T-cell (primary cell): Measurements from ENCODE around the gene C16orf86. TPM values are rescaled to one million over a fixed set of nuclear protein-coding genes. Genes with fewer than 3 reads are reported as not detected.

ENCODE experiments used
- ATAC-seq, 4 experiments: fragments of 200-7000 bp in 3 of 4; fragments of 150-1000 bp in 1 of 4; cut with Tn5 transposase; replicated peaks in 1 of 4; 1 replicate in 3 of 4; 2 replicates in 1 of 4; pipeline ENCODE4 v1.10.0; 2021; ENCODE audit warnings: moderate library complexity in 3 of 4, mild to moderate bottlenecking in 2 of 4, moderate number of reproducible peaks in 1 of 4
- CTCF ChIA-PET, 2 donors: fragments of 300-600 bp; sonication (Branson Sonifier 250); formaldehyde crosslinking; loops; one replicate each; lab custom pipeline; 2022; ENCODE audit warnings: antibody characterized with exemption in 2 of 2; lab: Charles Lee
- POLR2A ChIA-PET, 2 donors: fragments of 300-600 bp; sonication (Branson Sonifier 250); formaldehyde crosslinking; loops; one replicate each; lab custom pipeline; 2022; ENCODE audit warnings: antibody characterized with exemption in 2 of 2; lab: Charles Lee
- DNase-seq, 35 experiments: peaks; one replicate each; pipeline versions ENCODE4 v3.0.0 to v3.0.0-alpha.2; 2013 to 2023
- H3K27ac ChIP-seq: one replicate; pipeline ENCODE4 v1.5.1; 2013; ENCODE audit warnings: low read length
- H3K27me3 ChIP-seq, 2 experiments: replicated peaks in 1 of 2; 1 replicate in 1 of 2; 2 replicates in 1 of 2; pipeline versions ENCODE4 v1.6.1 to v1.7.0; 2013; ENCODE audit warnings: low read length in 1 of 2, mixed read lengths in 1 of 2; ENCODE audit not compliant: control insufficient read depth in 2 of 2, insufficient read depth in 2 of 2; ENCODE audit errors: extremely low read depth in 1 of 2
- H3K36me3 ChIP-seq, 2 donors: 1 replicate in 1 of 2; 2 replicates in 1 of 2; pipeline versions ENCODE4 v1.6.1 to v1.7.0; 2013; ENCODE audit warnings: low read length in 1 of 2; ENCODE audit not compliant: control insufficient read depth in 2 of 2, insufficient read depth in 1 of 2; ENCODE audit errors: extremely low read depth in 1 of 2
- H3K4me1 ChIP-seq, 2 experiments: 1 replicate in 1 of 2; 2 replicates in 1 of 2; pipeline versions ENCODE4 v1.6.1 to v1.7.0; 2013; ENCODE audit warnings: low read length in 2 of 2, mixed read lengths in 1 of 2; ENCODE audit not compliant: insufficient read depth in 2 of 2, control insufficient read depth in 1 of 2; ENCODE audit errors: extremely low read depth in 1 of 2
- H3K4me3 ChIP-seq, 2 donors: 1 replicate in 1 of 2; 2 replicates in 1 of 2; pipeline versions ENCODE4 v1.5.1 to v1.7.0; 2013; ENCODE audit warnings: mild to moderate bottlenecking in 2 of 2, low read length in 1 of 2, moderate library complexity in 1 of 2; ENCODE audit not compliant: control insufficient read depth in 1 of 2; ENCODE audit errors: extremely low read depth in 1 of 2
- H3K9me3 ChIP-seq: 2 replicates; pipeline ENCODE4 v1.7.0; 2013
- H3K27ac Mint-ChIP-seq, 2 donors: one replicate each; pipeline ENCODE4 v1.8.0; 2020 to 2021; ENCODE audit warnings: mild to moderate bottlenecking in 2 of 2, mixed read lengths in 2 of 2
- H3K27me3 Mint-ChIP-seq, 2 donors: one replicate each; pipeline ENCODE4 v1.8.0; 2021 to 2022; ENCODE audit warnings: mixed read lengths in 2 of 2
- H3K36me3 Mint-ChIP-seq: one replicate; pipeline ENCODE4 v1.8.0; 2021; ENCODE audit warnings: mixed read lengths
- H3K4me1 Mint-ChIP-seq, 3 donors: one replicate each; pipeline ENCODE4 v1.8.0; 2020 to 2022; ENCODE audit warnings: mixed read lengths in 3 of 3, mild to moderate bottlenecking in 1 of 3
- H3K4me3 Mint-ChIP-seq, 3 donors: one replicate each; pipeline ENCODE4 v1.8.0; 2020 to 2022; ENCODE audit warnings: mild to moderate bottlenecking in 3 of 3, mixed read lengths in 3 of 3, moderate library complexity in 3 of 3
- H3K9me3 Mint-ChIP-seq, 3 donors: one replicate each; pipeline ENCODE4 v1.8.0; 2020 to 2022; ENCODE audit warnings: mixed read lengths in 3 of 3
- WGBS: methylation state at CpG from one replicate; pipeline ENCODE4 v1.1.5; 2013; ENCODE audit warnings: missing lambda C conversion rate; ENCODE audit not compliant: insufficient coverage; 5-methylcytosine and 5-hydroxymethylcytosine counted together
- total RNA-seq, 35 experiments: library from RNA in 6 of 35; stranded (reverse) in 6 of 35; fragments of 120-200 nt in 1 of 35; gene quantifications; one replicate each; pipeline versions ENCODE4 v1.2.1 to v1.2.4 and lab custom pipeline; 2013 to 2026

Gene C16orf86
- total RNA-seq, 5 donors from 2014 or later (not counting 1 experiment from before 2014, with no cell fraction given): 1.9 to 6.7 (median 5.4) TPM

DNA sequence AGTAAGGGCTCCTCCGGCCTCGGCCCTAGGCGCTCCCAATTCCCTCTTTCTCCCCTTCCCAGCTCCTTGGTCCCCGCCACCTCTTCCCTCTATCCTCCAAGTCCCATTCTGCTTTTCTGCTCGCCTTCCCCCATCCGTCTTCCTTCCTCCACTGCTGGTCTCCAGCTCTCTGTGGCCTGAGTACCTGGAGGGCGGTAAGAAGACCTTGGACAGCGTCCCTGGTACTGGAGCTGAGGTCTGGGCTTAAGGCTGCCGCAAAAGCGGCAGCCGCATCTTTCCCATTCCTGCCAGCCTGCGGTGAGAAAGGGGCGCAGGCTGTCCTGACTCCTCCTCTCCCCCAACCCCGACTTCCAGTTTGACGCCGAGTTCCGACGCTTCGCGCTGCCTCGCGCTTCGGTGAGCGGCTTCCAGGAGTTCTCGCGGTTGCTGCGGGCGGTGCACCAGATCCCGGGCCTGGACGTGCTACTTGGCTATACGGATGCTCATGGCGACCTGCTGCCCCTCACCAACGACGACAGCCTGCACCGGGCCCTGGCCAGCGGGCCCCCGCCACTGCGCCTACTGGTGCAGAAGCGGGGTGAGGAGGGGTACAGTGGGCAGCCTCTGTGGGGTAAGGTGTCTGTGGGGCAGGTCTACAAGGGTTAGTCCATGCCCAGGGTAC is 5.4 kb upstream of the C16orf86 start:
- H3K27me3 Mint-ChIP-seq: no peaks in the 10 kb centered on the region
- peak in 2 of 4 experiments; percentile 4 to 5 for ATAC-seq
- H3K36me3 Mint-ChIP-seq: no peaks in the 10 kb centered on the region

DNA sequence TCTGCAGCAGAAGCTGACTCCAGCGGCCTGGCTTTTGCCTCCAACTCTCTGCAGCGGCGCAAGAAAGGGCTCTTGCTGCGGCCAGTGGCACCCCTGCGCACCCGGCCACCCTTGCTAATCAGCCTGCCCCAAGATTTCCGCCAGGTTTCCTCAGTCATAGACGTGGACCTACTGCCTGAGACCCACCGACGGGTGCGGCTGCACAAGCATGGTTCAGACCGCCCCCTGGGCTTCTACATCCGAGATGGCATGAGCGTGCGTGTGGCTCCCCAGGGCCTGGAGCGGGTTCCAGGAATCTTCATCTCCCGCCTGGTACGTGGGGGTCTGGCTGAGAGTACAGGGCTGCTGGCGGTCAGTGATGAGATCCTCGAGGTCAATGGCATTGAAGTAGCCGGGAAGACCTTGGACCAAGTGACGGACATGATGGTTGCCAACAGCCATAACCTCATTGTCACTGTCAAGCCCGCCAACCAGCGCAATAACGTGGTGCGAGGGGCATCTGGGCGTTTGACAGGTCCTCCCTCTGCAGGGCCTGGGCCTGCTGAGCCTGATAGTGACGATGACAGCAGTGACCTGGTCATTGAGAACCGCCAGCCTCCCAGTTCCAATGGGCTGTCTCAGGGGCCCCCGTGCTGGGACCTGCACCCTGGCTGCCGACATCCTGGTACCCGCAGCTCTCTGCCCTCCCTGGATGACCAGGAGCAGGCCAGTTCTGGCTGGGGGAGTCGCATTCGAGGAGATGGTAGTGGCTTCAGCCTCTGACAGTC is 4.5 kb upstream of the C16orf86 start:
- no peaks in the 10 kb centered on the region for H3K9me3 Mint-ChIP-seq
- H3K36me3 Mint-ChIP-seq: no peaks in the 10 kb centered on the region
- H3K27me3 ChIP-seq: no peaks in the 10 kb centered on the region
- no peak overlapping the region for H3K4me3 ChIP-seq
- H3K4me1 Mint-ChIP-seq: peaks cover 20 to 38% (median 36%) of the 10 kb centered on the region in 3 donors
- ChIA-PET POLR2A (no interaction called here), CTCF (interaction anchor here in 1 of 2 donors (0.6 kb wide), 1 partner anchor 9 kb away, joined by 5 read pairs; no protein-coding TSS in a partner anchor)
- no peak overlapping the region for H3K27ac ChIP-seq
- H3K4me3 Mint-ChIP-seq: peak overlapping the region; percentile 86 to 89 (median 89)
- H3K27me3 Mint-ChIP-seq: no peaks in the 10 kb centered on the region
- ATAC-seq (no peak), DNase-seq (no peak)
- H3K36me3 ChIP-seq: peaks cover 1 to 6% of the 10 kb centered on the region in 2 donors
- peak overlapping the region in 1 of 2 donors; percentile 31 for H3K27ac Mint-ChIP-seq
- H3K4me1 ChIP-seq: peaks cover 5 to 46% of the 10 kb centered on the region in 2 experiments
- no peaks in the 10 kb centered on the region for H3K9me3 ChIP-seq
- 96% methylated on average over 34 of the region's 34 CpGs for WGBS

More for the DNA sequence above, 5.4 kb upstream of the C16orf86 start:
- ChIA-PET CTCF (interaction anchor here in 1 of 2 donors (0.6 to 1.6 kb wide), 2 partner anchors 16 to 58 kb away, joined by 3 to 9 read pairs; partner anchors contain the start of gene CARMIL2), POLR2A (interaction anchor here in 1 of 2 donors (2.1 kb wide), 1 partner anchor 181 kb away, joined by 8 read pairs; the partner anchor contains the start of gene ATP6V0D1)
- peaks cover 19 to 36% (median 35%) of the 10 kb centered on the region in 3 donors for H3K4me1 Mint-ChIP-seq
- peaks cover 5 to 11% of the 10 kb centered on the region in 2 donors for H3K36me3 ChIP-seq
- peak in 5 of 35 experiments; percentile 6 to 54 (median 25) for DNase-seq
- 21% methylated on average over 36 of the region's 39 CpGs for WGBS
- peak overlapping the region; percentile 79 for H3K27ac ChIP-seq
- H3K9me3 ChIP-seq: no peaks in the 10 kb centered on the region
- H3K9me3 Mint-ChIP-seq: no peaks in the 10 kb centered on the region
- H3K4me3 ChIP-seq: peak overlapping the region; percentile 99 to 100
- H3K27ac Mint-ChIP-seq: peak overlapping the region; percentile 82 to 88
- peak overlapping the region; percentile 86 to 89 (median 89) for H3K4me3 Mint-ChIP-seq
- H3K4me1 ChIP-seq: peaks cover 5 to 40% of the 10 kb centered on the region in 2 experiments
- no peaks in the 10 kb centered on the region for H3K27me3 ChIP-seq

DNA sequence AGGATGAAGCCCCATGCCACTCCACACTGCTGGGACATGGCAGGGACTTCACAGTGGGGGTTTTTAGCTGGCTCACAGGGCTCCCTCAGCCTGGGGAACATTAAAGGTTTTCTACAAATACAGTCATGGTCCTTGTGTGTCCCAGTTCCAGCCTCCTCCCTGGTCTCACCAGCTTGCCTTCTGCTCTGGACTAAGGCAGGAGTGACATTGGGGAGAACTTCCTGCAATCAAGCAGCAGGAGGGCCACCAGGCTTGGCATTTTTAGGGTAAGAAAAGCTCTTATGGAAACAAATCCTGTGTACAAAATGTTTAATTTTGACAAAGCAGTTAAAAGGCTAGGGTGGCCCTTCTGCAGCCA is 4.0 kb upstream of the C16orf86 start:
- Histone ChIP-seq H3K27me3 (no peaks in the 10 kb centered on the region), H3K9me3 (no peaks in the 10 kb centered on the region), H3K4me3 (no peak overlapping the region), H3K4me1 (peaks cover 9 to 51% of the 10 kb centered on the region in 2 experiments), H3K27ac (no peak overlapping the region), H3K36me3 (peaks cover 0 to 1% of the 10 kb centered on the region in 2 donors)
- POLR2A ChIA-PET: no interaction called here
- no peaks in the 10 kb centered on the region for H3K27me3 Mint-ChIP-seq
- no peak for ATAC-seq
- H3K36me3 Mint-ChIP-seq: no peaks in the 10 kb centered on the region
- H3K27ac Mint-ChIP-seq: no peak overlapping the region
- H3K9me3 Mint-ChIP-seq: no peaks in the 10 kb centered on the region
- CTCF ChIA-PET: interaction anchor here in 1 of 2 donors (0.6 kb wide), 1 partner anchor 8 kb away, joined by 5 read pairs; no protein-coding TSS in a partner anchor
- peak overlapping the region in 1 of 3 donors; percentile 3 for H3K4me3 Mint-ChIP-seq
- H3K4me1 Mint-ChIP-seq: peaks cover 25 to 43% (median 36%) of the 10 kb centered on the region in 3 donors
- no peak for DNase-seq

DNA sequence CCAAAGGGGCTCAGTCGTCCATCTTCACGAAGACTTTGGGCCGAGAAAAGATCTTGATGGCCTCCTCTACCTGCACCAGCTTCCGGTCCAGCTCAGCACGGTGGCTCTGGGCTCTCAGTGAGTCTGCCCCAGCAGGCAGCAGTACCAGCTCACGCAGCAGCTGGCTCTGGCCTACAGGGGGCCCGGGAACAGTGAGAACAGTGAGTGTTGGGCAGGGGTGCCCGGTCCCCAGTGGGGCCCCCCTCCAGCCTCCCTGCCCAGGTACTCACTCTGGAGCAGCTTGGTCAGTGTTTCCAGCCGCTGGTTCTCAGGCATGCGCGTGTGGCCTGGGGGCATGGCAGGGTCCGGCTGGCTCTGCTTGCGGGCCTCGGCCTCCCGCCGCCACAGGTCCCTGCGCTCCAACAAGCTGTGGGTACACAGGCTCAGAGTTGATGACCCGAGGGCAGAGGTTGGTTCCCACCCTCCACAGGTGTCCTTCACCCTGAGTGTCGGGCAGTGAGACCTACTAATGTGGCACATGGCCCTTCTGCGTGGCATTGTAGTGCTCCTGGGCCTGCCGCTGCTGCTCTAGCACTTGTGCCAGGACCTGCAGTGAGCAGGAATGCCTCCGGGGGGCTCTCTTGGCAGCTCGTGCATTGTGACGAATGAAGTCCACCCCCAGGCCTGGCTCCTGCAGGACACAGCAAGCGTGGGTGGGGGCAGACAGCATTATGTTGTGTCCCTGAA is 3.3 kb upstream of the C16orf86 start:
- no peak for ATAC-seq

GRCh38 chr16:67663877-67664222 is 2.8 kb upstream of the C16orf86 start:
- Mint-ChIP-seq H3K9me3 (no peaks in the 10 kb centered on the region), H3K27ac (peak overlapping the region in 1 of 2 donors; percentile 1), H3K27me3 (no peaks in the 10 kb centered on the region), H3K4me1 (peaks cover 27 to 49% (median 28%) of the 10 kb centered on the region in 3 donors), H3K4me3 (no peak overlapping the region), H3K36me3 (no peaks in the 10 kb centered on the region)
- POLR2A ChIA-PET: no interaction called here
- Histone ChIP-seq H3K9me3 (no peaks in the 10 kb centered on the region), H3K4me1 (peaks cover 8 to 50% of the 10 kb centered on the region in 2 experiments), H3K4me3 (no peak overlapping the region), H3K27ac (no peak overlapping the region), H3K27me3 (no peaks in the 10 kb centered on the region), H3K36me3 (no peaks in the 10 kb centered on the region)
- WGBS: 88% methylated on average over 4 of the region's 6 CpGs
- CTCF ChIA-PET: interaction anchor here (0.5 to 0.6 kb wide), 2 partner anchors 68 to 366 kb away, joined by 3 read pairs; no protein-coding TSS in a partner anchor
- no peak for DNase-seq
- ATAC-seq: no peak

More for the DNA sequence above, 3.3 kb upstream of the C16orf86 start:
- WGBS: 94% methylated on average over 19 of the region's 25 CpGs
- H3K4me1 Mint-ChIP-seq: peaks cover 30 to 48% (median 30%) of the 10 kb centered on the region in 3 donors
- peak in 5 of 35 experiments; percentile 22 to 45 (median 38) for DNase-seq
- no peaks in the 10 kb centered on the region for H3K9me3 Mint-ChIP-seq
- no peaks in the 10 kb centered on the region for H3K36me3 Mint-ChIP-seq
- no peak overlapping the region for H3K27ac ChIP-seq
- peak overlapping the region in 1 of 2 donors; percentile 58 for H3K27ac Mint-ChIP-seq
- CTCF ChIA-PET: interaction anchor here (0.5 to 0.6 kb wide), 2 partner anchors 67 to 365 kb away, joined by 3 read pairs; no protein-coding TSS in a partner anchor
- no peak overlapping the region for H3K4me3 ChIP-seq
- H3K27me3 ChIP-seq: no peaks in the 10 kb centered on the region
- H3K4me3 Mint-ChIP-seq: no peak overlapping the region
- H3K9me3 ChIP-seq: no peaks in the 10 kb centered on the region
- POLR2A ChIA-PET: no interaction called here
- peaks cover 10 to 54% of the 10 kb centered on the region in 2 experiments for H3K4me1 ChIP-seq
- H3K27me3 Mint-ChIP-seq: no peaks in the 10 kb centered on the region
- H3K36me3 ChIP-seq: no peaks in the 10 kb centered on the region
